ENCODE results near the gene ADGB. TPM values are rescaled to one million over a fixed set of nuclear protein-coding genes. Genes with fewer than 3 reads are reported as not detected.
"Not testable (repeated sequence)": the region's sequence is repeated elsewhere in the genome, so short reads cannot be mapped to it uniquely, and the experiment has no call there.

The ADGB gene
- total RNA-seq, 1 experiment from 2014 or later: not detected

DNA sequence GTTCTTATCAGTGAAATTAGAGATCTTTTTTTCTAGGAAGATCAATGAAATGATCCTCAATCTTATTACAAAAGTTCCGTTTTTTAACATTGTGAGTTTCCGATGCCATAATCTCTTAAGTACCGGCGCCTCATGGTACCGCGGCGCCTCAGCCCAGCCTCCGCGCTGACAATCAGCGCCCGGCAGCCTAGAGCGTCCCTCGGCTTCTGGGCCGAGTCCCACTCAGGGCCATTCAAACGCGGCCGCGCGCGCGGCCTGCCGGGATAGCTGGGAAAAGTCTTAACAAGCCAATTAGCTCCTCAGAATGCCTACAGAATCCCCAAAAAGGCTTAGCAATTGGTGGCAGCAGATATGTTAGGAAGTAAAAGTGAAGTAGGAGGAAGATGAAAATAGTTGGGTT, 204.8 kb downstream of the ADGB start (continued):
- TF ChIP-seq POLR2AphosphoS5 (IDR thresholded peaks at IDR 0.05; ENCODE audit: low read depth, low read length): no peak
- TF ChIP-seq ELF1 (IDR thresholded peaks at IDR 0.05; ENCODE audit: borderline replicate concordance, low read depth): no peak
- TF ChIP-seq, protein P1, sequence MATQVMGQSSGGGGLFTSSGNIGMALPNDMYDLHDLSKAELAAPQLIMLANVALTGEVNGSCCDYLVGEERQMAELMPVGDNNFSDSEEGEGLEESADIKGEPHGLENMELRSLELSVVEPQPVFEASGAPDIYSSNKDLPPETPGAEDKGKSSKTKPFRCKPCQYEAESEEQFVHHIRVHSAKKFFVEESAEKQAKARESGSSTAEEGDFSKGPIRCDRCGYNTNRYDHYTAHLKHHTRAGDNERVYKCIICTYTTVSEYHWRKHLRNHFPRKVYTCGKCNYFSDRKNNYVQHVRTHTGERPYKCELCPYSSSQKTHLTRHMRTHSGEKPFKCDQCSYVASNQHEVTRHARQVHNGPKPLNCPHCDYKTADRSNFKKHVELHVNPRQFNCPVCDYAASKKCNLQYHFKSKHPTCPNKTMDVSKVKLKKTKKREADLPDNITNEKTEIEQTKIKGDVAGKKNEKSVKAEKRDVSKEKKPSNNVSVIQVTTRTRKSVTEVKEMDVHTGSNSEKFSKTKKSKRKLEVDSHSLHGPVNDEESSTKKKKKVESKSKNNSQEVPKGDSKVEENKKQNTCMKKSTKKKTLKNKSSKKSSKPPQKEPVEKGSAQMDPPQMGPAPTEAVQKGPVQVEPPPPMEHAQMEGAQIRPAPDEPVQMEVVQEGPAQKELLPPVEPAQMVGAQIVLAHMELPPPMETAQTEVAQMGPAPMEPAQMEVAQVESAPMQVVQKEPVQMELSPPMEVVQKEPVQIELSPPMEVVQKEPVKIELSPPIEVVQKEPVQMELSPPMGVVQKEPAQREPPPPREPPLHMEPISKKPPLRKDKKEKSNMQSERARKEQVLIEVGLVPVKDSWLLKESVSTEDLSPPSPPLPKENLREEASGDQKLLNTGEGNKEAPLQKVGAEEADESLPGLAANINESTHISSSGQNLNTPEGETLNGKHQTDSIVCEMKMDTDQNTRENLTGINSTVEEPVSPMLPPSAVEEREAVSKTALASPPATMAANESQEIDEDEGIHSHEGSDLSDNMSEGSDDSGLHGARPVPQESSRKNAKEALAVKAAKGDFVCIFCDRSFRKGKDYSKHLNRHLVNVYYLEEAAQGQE (IDR thresholded peaks at IDR 0.05; ENCODE audit: low read depth): no peak
- TF ChIP-seq CEBPB (IDR thresholded peaks at IDR 0.05; ENCODE audit: low read depth): no peak

DNA sequence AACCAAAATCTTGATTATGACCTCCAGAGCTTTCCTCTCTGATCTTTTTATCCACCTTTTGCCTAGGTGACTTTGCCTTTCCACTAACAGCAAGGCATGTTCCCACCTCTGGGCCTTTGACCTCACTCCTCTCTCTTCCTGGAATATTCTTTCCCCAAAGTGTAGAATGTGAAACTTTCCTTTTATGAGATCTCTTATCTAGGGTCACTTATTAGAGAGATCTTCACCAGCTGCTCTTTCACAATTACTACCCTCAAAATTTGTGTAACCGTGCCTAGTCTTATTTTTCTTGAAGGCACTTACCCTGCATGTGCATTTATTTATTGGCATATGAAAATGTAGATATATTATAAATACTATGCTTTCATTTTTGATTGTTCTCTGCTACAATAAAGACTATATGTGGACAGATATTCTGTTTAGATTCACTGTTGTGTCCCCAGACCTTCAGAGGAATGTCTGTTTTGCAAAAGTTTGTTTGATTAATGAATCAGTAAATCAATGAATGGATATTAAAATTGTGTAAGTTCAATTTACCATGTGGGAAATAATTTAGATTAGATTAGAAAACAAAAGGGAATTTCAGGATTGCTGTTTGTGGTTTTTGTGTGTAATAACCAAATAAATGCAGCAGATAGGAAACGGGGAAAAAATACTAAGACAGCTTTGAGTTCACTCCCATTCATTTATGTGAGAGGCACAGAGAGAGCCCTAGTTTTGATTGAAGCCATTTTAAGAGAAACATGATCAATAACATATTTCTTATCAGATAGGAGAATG, 207.0 kb downstream of the ADGB start:
- H2AFZ ChIP-seq (ENCODE audit: low read depth, low read length, poor library complexity, severe bottlenecking): no peak overlapping the region
- intact Hi-C loops (cut with micrococcal nuclease): no loop called here
- no peak overlapping the region for H3K9ac ChIP-seq (ENCODE audit: low read length)
- BruUV-seq (replicated peaks): no TSS peak
- ChIA-PET CTCF (no interaction called here), RAD21 (ENCODE audit: low non-redundant PET in 1 of 2, low total read pairs in 2 of 2, uncharacterized antibody in 2 of 2, unreplicated experiment in 2 of 2) (no interaction called here), POLR2A (no interaction called here)
- H3K9me3 ChIP-seq (ENCODE audit: control insufficient read depth in 1 of 2, insufficient read depth in 1 of 2, low read depth in 1 of 2, low read length in 2 of 2): no peaks in the 10 kb centered on the region
- no peak for DNase-seq (ENCODE audit: low read depth, low spot score)
- H3K4me1 ChIP-seq (ENCODE audit: control insufficient read depth in 1 of 2, insufficient read depth in 2 of 2, low read length in 2 of 2): no peaks in the 10 kb centered on the region
- no peaks in the 10 kb centered on the region for H3K9me2 ChIP-seq (ENCODE audit: insufficient read depth)
- H3K36me3 ChIP-seq (ENCODE audit: control insufficient read depth in 1 of 2, insufficient read depth in 2 of 2, low read length in 2 of 2): no peaks in the 10 kb centered on the region
- H3K4me2 ChIP-seq (ENCODE audit: low read length): no peak overlapping the region
- ATAC-seq: no peak
- no peak for TF ChIP-seq POLR2AphosphoS5 (IDR thresholded peaks at IDR 0.05; ENCODE audit: low read depth, low read length)
- no peak for TF ChIP-seq SIN3A (IDR thresholded peaks at IDR 0.05; ENCODE audit: low read depth)
- no peak for TF ChIP-seq EZH2phosphoT487 (IDR thresholded peaks at IDR 0.05; ENCODE audit: borderline replicate concordance)
- TF ChIP-seq JUND (IDR thresholded peaks at IDR 0.05): no peak
- no peak for TF ChIP-seq ZFX (IDR thresholded peaks at IDR 0.05)
- TF ChIP-seq CEBPB (IDR thresholded peaks at IDR 0.05; ENCODE audit: low read depth): no peak
- TF ChIP-seq ELF1 (IDR thresholded peaks at IDR 0.05; ENCODE audit: borderline replicate concordance, low read depth): no peak
- no peak for TF ChIP-seq FOSL1 (IDR thresholded peaks at IDR 0.05; ENCODE audit: low read depth)
- no peak for TF ChIP-seq EGR1 (IDR thresholded peaks at IDR 0.05; ENCODE audit: low read depth)
- no peak for TF ChIP-seq YY1 (IDR thresholded peaks at IDR 0.05; ENCODE audit: extremely low read depth, insufficient replicate concordance, low read depth, low read length)
- no peak overlapping the region for H3K27ac ChIP-seq (ENCODE audit: low read depth, low read length)
- H3K27me3 ChIP-seq (ENCODE audit: insufficient read depth, low read length): no peaks in the 10 kb centered on the region
- no peak overlapping the region for H3K4me3 ChIP-seq (replicated peaks in 1 of 2; ENCODE audit: low read depth in 1 of 2, low read length in 2 of 2)
- H4K20me1 ChIP-seq (ENCODE audit: insufficient read depth): no peaks in the 10 kb centered on the region
- no peaks in the 10 kb centered on the region for H3K79me2 ChIP-seq (ENCODE audit: insufficient read depth, low read length)

DNA sequence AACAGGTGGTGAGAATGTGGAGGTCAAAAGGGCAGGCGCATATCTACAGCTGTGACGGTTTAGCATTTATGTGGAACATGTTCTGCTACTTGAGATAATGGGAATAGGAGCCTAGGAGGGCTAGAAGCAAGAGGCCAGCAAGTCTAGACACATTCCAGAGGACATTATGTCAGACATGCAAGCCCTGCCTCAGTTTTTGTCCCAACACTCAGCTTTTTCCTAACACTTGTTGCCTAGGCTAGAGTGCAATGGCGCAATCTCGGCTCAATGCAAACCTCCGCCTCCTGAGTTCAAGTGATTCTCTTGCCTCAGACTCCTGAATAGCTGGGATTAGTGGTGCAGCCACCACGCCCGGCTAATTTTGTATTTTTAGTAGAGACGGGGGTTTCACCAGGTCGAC, 210.2 kb downstream of the ADGB start:
- H3K4me1 ChIP-seq (ENCODE audit: control insufficient read depth in 1 of 2, insufficient read depth in 2 of 2, low read length in 2 of 2); H3K27me3 ChIP-seq (ENCODE audit: insufficient read depth, low read length); H3K27ac ChIP-seq (ENCODE audit: low read depth, low read length); H3K36me3 ChIP-seq (ENCODE audit: control insufficient read depth in 1 of 2, insufficient read depth in 2 of 2, low read length in 2 of 2); intact Hi-C loops (cut with micrococcal nuclease); POLR2A ChIA-PET; H3K9ac ChIP-seq (ENCODE audit: low read length); H2AFZ ChIP-seq (ENCODE audit: low read depth, low read length, poor library complexity, severe bottlenecking); CTCF ChIA-PET; H4K20me1 ChIP-seq (ENCODE audit: insufficient read depth); H3K4me2 ChIP-seq (ENCODE audit: low read length); BruUV-seq (replicated peaks); DNase-seq (ENCODE audit: low read depth, low spot score); H3K79me2 ChIP-seq (ENCODE audit: insufficient read depth, low read length); H3K9me3 ChIP-seq (ENCODE audit: control insufficient read depth in 1 of 2, insufficient read depth in 1 of 2, low read depth in 1 of 2, low read length in 2 of 2); H3K4me3 ChIP-seq (replicated peaks in 1 of 2; ENCODE audit: low read depth in 1 of 2, low read length in 2 of 2); ATAC-seq; H3K9me2 ChIP-seq (ENCODE audit: insufficient read depth); RAD21 ChIA-PET (ENCODE audit: low non-redundant PET in 1 of 2, low total read pairs in 2 of 2, uncharacterized antibody in 2 of 2, unreplicated experiment in 2 of 2): not testable (repeated sequence)

All from HCT116 (cell line).